ENCODE measurements around the gene SLC45A2.

SLC45A2 gene

DNA sequence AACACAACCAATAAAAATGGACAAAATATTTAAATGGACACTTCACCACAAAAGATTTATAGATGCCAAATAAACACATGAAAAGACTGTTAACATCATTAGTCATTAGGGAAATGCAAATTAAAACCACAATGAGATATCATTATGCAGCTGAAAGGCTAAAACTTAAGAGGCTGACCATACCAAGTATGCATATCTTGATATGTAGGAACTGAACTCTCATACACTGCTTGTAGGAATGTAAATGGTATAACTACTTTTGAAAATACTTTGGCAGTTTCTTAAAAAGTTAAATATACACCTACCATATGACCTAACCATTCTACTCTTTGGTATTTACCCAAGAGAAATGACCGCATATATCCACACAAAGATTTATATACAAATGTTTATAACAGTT lies 79.1 kb downstream of the SLC45A2 start:
- DNase-seq, result no peak

DNA sequence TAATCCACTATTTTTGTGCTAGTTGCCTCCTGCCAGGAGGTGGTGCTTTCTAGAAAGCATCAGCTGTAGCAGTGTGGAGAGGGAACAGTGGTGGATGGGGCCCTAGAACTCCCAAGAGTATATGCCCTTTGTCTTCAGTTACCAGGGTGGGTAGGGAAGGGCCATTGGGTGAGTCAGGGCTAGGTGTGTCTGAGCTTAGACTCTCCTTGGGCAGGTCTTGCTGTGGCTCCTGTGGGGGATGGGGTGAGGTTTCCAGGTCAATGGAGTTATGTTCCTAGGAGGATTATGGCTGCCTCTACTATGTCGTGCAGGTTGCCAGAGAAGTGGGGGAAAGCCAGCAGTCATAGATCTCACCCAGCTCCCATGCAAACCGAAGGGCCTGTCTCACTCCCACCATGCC lies 81.4 kb downstream of the SLC45A2 start:
- DNase-seq, result no peak

DNA sequence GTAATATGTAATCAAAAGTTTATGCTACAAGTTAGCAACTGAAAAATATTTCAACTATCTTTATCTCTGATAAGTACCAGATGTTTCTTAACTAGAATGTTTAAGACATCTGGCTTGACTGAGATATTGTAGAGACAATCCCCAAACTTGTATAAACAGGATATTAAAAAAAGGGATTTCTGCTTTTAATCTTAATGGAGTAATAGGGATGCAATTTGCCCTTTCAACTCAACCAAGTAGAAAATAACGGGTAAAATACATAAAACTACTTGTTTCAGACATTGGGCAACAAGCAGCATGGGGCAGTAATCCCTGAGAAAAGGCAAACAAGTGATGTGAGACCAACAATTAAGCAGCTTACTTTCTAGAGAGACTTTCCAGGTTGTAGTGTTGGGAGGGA lies 83.3 kb downstream of the SLC45A2 start:
- no peak for DNase-seq

All from inflammatory macrophage treated with lipopolysaccharide for 4 hours (primary cell).